Activated CD8-positive, alpha-beta memory T cell treated with anti-CD3 and anti-CD28 coated beads, Interleukin-2, amount 10 ng/mL, durations not matched to agents 7 days and 5 days (primary cell): ENCODE results near the gene IPO9. TPM values are rescaled to one million over a fixed set of nuclear protein-coding genes. Genes with fewer than 3 reads are reported as not detected.
"Not testable (repeated sequence)": the region's sequence is repeated elsewhere in the genome, so short reads cannot be mapped to it uniquely, and the experiment has no call there.

Source experiments
- ATAC-seq: fragments of 150-1000 bp; cut with Tn5 transposase; one replicate; pipeline ENCODE4 v1.10.0; 2021; ENCODE audit warnings: moderate library complexity
- CTCF ChIA-PET: fragments of 350-600 bp; sonication (Branson Sonifier 250); formaldehyde crosslinking; loops from one replicate; lab custom pipeline; 2021; ENCODE audit warnings: antibody characterized with exemption; lab: Charles Lee
- DNase-seq: peaks from one replicate; pipeline ENCODE4 v3.0.0-alpha.2; 2020
- H3K27ac Mint-ChIP-seq: one replicate; pipeline ENCODE4 v1.8.0; 2021; ENCODE audit warnings: mild to moderate bottlenecking, mixed read lengths
- H3K27me3 Mint-ChIP-seq: one replicate; pipeline ENCODE4 v1.8.0; 2021; ENCODE audit warnings: mixed read lengths
- H3K36me3 Mint-ChIP-seq: one replicate; pipeline ENCODE4 v1.8.0; 2021; ENCODE audit warnings: mild to moderate bottlenecking, mixed read lengths
- H3K4me1 Mint-ChIP-seq: one replicate; pipeline ENCODE4 v1.8.0; 2021; ENCODE audit warnings: mixed read lengths
- H3K4me3 Mint-ChIP-seq: one replicate; pipeline ENCODE4 v1.8.0; 2021; ENCODE audit warnings: mild to moderate bottlenecking, moderate library complexity, mixed read lengths
- H3K9me3 Mint-ChIP-seq: one replicate; pipeline ENCODE4 v1.8.0; 2022; ENCODE audit warnings: low read depth, mixed read lengths
- total RNA-seq, 2 experiments: library from RNA; stranded (reverse); gene quantifications; one replicate each; pipeline ENCODE4 v1.2.3, GENCODE V29; 2021

Gene IPO9
- total RNA-seq, 2 experiments from 2014 or later, result 64.7 to 72.0 TPM

DNA sequence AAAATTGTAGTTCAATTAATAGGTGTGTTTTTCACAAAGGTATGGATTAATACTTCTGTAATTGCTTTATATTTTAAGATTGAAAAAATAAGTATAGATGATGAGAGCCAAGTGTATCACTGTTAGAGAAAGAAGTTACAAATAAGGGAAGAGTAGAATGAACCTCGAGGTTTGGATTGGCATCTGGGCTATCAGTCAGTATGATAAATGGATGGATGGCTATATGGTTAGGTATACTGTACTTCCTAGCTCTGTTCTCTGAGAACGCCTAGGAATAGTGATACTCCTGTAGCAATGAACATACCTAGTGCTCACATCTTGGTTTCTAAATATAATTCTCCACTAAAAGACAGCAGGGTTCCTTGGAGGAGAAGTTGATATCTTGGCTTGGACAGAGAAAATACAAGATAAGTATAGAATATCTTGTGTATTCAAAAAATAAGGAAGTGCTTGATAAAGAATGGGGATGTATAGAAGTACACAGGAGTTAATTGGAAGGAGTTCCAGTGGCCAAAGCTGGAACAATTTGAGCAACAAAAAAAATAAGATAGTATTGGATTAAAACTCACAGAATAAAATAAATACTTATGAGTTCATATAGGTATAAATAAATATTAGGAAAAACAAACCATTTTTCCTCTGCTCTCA, 12.4 kb downstream of the IPO9 start:
- no peaks in the 10 kb centered on the region for H3K9me3 Mint-ChIP-seq
- no peak overlapping the region for H3K4me3 Mint-ChIP-seq
- CTCF ChIA-PET, result interaction anchor here (1.3 kb wide), 1 partner anchor 12 kb away, joined by 3 read pairs; the partner anchor contains the start of gene IPO9
- DNase-seq (no peak), ATAC-seq (no peak)
- H3K36me3 Mint-ChIP-seq, result peaks cover 18% of the 10 kb centered on the region
- H3K27me3 Mint-ChIP-seq, result no peaks in the 10 kb centered on the region
- H3K27ac Mint-ChIP-seq, result no peak overlapping the region
- peaks cover 20% of the 10 kb centered on the region for H3K4me1 Mint-ChIP-seq

- Mint-ChIP-seq H3K27ac (no peak overlapping the region), H3K27me3 (no peaks in the 10 kb centered on the region), H3K4me1 (peaks cover 24% of the 10 kb centered on the region), H3K36me3 (peaks cover 13% of the 10 kb centered on the region), H3K9me3 (no peaks in the 10 kb centered on the region), H3K4me3 (no peak overlapping the region)
- no peak for ATAC-seq
- CTCF ChIA-PET, result interaction anchor here (0.8 to 1.3 kb wide), 2 partner anchors 13 to 131 kb away, joined by 3 read pairs; partner anchors contain the start of gene IPO9
- DNase-seq, result no peak
Measured at GRCh38 chr1:201842472-201843027, 13.6 kb downstream of the IPO9 start.

- H3K27ac Mint-ChIP-seq, result peak overlapping the region; percentile 54
- ATAC-seq, result no peak
- CTCF ChIA-PET, result interaction anchor here (1.0 to 1.9 kb wide), 3 partner anchors 9 to 333 kb away, joined by 3 to 9 read pairs (median 3); partner anchors contain the start of gene IPO9
Measured at GRCh38 chr1:201845331-201846083, 16.6 kb downstream of the IPO9 start.

GRCh38 chr1:201847150-201847549, 18.2 kb downstream of the IPO9 start:
- ATAC-seq, result no peak
- DNase-seq, result no peak
- H3K4me1 Mint-ChIP-seq, result peaks cover 17% of the 10 kb centered on the region
- peaks cover 22% of the 10 kb centered on the region for H3K36me3 Mint-ChIP-seq
- CTCF ChIA-PET, result interaction anchor here (0.6 to 1.9 kb wide), 6 partner anchors 17 to 147 kb away, joined by 3 to 10 read pairs (median 5); partner anchors contain the start of gene IPO9
- no peaks in the 10 kb centered on the region for H3K9me3 Mint-ChIP-seq
- H3K27ac Mint-ChIP-seq, result no peak overlapping the region
- no peaks in the 10 kb centered on the region for H3K27me3 Mint-ChIP-seq
- no peak overlapping the region for H3K4me3 Mint-ChIP-seq

More at GRCh38 chr1:201845331-201846083, 16.6 kb downstream of the IPO9 start:
- Mint-ChIP-seq H3K9me3 (no peaks in the 10 kb centered on the region), H3K27me3 (no peaks in the 10 kb centered on the region), H3K4me1 (peaks cover 20% of the 10 kb centered on the region), H3K36me3 (peaks cover 16% of the 10 kb centered on the region), H3K4me3 (no peak overlapping the region)
- DNase-seq, result no peak

DNA sequence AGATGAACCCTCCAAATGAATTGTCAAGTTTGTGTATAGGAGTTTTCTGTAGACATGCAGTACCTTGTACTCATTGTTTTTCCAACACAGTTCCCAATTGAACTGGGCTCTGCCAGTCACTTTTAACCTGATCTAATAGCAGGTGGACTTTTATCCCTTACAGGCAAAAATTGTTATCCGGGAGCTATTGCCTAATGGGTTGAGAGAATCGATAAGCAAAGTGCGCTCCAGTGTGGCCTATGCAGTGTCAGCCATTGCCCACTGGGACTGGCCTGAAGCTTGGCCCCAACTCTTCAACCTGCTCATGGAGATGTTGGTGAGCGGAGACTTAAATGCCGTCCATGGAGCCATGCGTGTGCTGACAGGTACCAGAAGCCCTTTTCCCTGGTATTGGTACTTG, 19.3 kb downstream of the IPO9 start:
- no peaks in the 10 kb centered on the region for H3K9me3 Mint-ChIP-seq
- CTCF ChIA-PET, result interaction anchor here (0.7 to 1.8 kb wide), 4 partner anchors 12 to 47 kb away, joined by 3 to 10 read pairs (median 5); partner anchors contain the start of gene IPO9
- ATAC-seq (no peak), DNase-seq (no peak)
- no peaks in the 10 kb centered on the region for H3K27me3 Mint-ChIP-seq
- H3K27ac Mint-ChIP-seq, result no peak overlapping the region
- no peak overlapping the region for H3K4me3 Mint-ChIP-seq
- H3K4me1 Mint-ChIP-seq, result peaks cover 16% of the 10 kb centered on the region
- H3K36me3 Mint-ChIP-seq, result peaks cover 30% of the 10 kb centered on the region

DNA sequence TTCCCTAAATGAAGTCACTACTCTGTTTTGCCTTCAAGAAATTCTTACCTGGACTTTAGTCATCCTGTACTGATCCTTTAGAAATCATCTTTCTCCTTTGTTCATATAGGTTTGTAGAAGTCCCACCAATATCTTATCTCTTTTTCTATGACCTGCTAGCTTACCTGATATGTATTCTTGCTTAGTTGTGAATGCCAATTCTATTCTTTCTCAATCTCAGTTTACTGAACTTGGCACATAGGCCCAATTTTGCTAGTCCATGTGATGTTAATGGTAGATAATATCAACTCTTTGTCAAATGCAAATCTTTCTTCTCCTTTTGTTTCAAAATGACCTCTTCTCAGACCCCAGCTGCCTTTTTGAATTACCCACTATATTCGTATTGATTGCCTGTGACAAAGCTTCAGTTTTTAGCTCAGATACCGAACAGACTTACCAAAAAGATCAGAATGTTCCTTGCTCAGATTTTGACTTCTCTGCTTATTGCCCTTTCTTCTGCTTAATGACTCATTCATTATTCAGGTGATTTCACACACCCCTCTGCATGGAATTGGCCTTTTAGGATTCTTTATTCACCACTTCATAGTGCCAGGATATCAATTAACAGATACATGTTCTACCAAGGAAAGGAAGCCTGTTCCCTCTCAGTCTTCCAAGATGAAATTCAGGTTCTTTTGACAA, 20.6 kb downstream of the IPO9 start:
- peaks cover 34% of the 10 kb centered on the region for H3K36me3 Mint-ChIP-seq
- CTCF ChIA-PET, result interaction anchor here (1.3 to 2.6 kb wide), 3 partner anchors 13 to 151 kb away, joined by 3 to 9 read pairs (median 6); no protein-coding TSS in a partner anchor
- ATAC-seq, result no peak

DNA sequence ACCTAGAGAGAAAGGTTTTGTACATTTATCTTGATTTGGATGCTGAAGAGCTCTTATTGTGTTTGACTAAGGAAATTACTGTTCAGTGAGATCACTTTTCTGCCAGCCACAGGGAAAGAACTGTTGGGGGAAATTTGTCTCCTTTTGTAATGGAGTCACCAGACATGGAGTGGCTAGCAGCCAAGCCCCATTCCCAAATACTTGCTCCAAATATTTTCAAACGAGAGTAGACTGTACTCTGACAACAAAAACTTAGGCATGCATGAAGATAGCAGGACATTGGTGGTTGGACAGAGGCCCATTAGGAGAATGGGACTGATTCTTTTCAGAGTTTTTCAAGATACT, 21.1 kb downstream of the IPO9 start:
- Mint-ChIP-seq H3K27ac (no peak overlapping the region), H3K36me3 (peaks cover 39% of the 10 kb centered on the region), H3K27me3 (no peaks in the 10 kb centered on the region), H3K4me1 (peaks cover 11% of the 10 kb centered on the region), H3K9me3 (no peaks in the 10 kb centered on the region), H3K4me3 (no peak overlapping the region)
- ATAC-seq (no peak), DNase-seq (no peak)
- CTCF ChIA-PET, result interaction anchor here (1.3 to 2.6 kb wide), 3 partner anchors 13 to 150 kb away, joined by 3 to 9 read pairs (median 6); no protein-coding TSS in a partner anchor

More for the DNA sequence above, 20.6 kb downstream of the IPO9 start:
- no peak for DNase-seq
- Mint-ChIP-seq H3K4me3 (no peak overlapping the region), H3K9me3 (no peaks in the 10 kb centered on the region), H3K27me3 (no peaks in the 10 kb centered on the region), H3K4me1 (peaks cover 11% of the 10 kb centered on the region), H3K27ac (no peak overlapping the region)

DNA sequence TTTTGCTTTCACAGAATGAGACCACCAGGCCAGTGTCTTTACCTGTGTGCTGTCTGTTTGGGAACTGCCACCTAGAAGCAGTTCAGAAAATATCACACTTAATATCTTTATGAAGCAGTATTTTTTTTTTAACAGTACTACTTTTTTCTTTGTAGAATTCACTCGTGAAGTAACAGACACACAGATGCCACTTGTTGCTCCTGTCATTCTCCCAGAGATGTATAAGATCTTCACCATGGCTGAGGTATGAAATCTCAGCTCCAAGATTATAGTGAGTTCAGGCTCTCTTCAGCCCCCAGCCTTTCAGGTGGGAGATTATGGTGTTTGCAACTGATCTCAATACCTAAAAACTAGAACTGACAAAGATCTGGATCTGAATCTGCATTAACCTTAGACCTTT, 23.0 kb downstream of the IPO9 start:
- no peaks in the 10 kb centered on the region for H3K9me3 Mint-ChIP-seq
- H3K36me3 Mint-ChIP-seq, result peaks cover 54% of the 10 kb centered on the region
- CTCF ChIA-PET, result interaction anchor here (1.6 kb wide), 1 partner anchor 10 kb away, joined by 4 read pairs; no protein-coding TSS in a partner anchor

GRCh38 chr1:201856722-201857121, 27.8 kb downstream of the IPO9 start:
- peaks cover 65% of the 10 kb centered on the region for H3K36me3 Mint-ChIP-seq
- not testable (repeated sequence) for H3K27ac Mint-ChIP-seq
- CTCF ChIA-PET, result interaction anchor here (1.2 kb wide), 1 partner anchor 40 kb away, joined by 4 read pairs; no protein-coding TSS in a partner anchor

More for the DNA sequence above, 23.0 kb downstream of the IPO9 start:
- Mint-ChIP-seq H3K4me1 (peaks cover 4% of the 10 kb centered on the region), H3K4me3 (no peak overlapping the region), H3K27ac (no peak overlapping the region), H3K27me3 (no peaks in the 10 kb centered on the region)
- ATAC-seq, result no peak
- DNase-seq, result no peak

GRCh38 chr1:201859424-201859823, 30.5 kb downstream of the IPO9 start:
- H3K27ac Mint-ChIP-seq, result no peak overlapping the region
- no peak overlapping the region for H3K4me3 Mint-ChIP-seq
- no peaks in the 10 kb centered on the region for H3K27me3 Mint-ChIP-seq
- H3K9me3 Mint-ChIP-seq, result no peaks in the 10 kb centered on the region
- no peak for DNase-seq
- no peaks in the 10 kb centered on the region for H3K4me1 Mint-ChIP-seq
- CTCF ChIA-PET, result interaction anchor here (1.3 kb wide), 1 partner anchor 18 kb away, joined by 4 read pairs; no protein-coding TSS in a partner anchor
- ATAC-seq, result no peak
- H3K36me3 Mint-ChIP-seq, result peaks cover 59% of the 10 kb centered on the region

More at GRCh38 chr1:201856722-201857121, 27.8 kb downstream of the IPO9 start:
- DNase-seq, H3K27me3 Mint-ChIP-seq, ATAC-seq, H3K4me3 Mint-ChIP-seq, H3K9me3 Mint-ChIP-seq, H3K4me1 Mint-ChIP-seq: not testable (repeated sequence)

DNA sequence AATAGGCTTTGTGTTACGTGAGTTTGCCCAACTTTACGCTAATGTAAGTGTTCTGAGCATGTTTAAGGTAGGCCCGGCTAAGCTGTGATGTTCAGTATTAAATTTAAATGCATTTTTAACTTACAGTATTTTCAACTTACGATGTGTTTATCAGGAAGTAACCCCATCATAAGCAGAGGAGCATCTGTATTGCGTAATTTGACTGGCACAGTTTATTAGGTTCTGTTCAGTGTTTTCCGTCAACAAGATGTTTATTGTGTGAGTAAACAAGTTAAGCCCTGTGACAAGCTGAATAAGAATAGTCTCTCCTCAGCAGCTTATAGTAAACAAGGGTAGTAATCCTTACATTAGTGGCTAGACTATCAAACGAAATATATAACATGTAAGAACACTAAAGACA, 32.5 kb downstream of the IPO9 start:
- ATAC-seq, result no peak
- H3K4me3 Mint-ChIP-seq, result no peak overlapping the region
- peaks cover 47% of the 10 kb centered on the region for H3K36me3 Mint-ChIP-seq
- no peak for DNase-seq
- no peaks in the 10 kb centered on the region for H3K27me3 Mint-ChIP-seq
- CTCF ChIA-PET, result interaction anchor here (1.2 to 1.5 kb wide), 2 partner anchors 10 to 34 kb away, joined by 4 read pairs; no protein-coding TSS in a partner anchor
- no peaks in the 10 kb centered on the region for H3K9me3 Mint-ChIP-seq
- peaks cover 3% of the 10 kb centered on the region for H3K4me1 Mint-ChIP-seq
- no peak overlapping the region for H3K27ac Mint-ChIP-seq

GRCh38 chr1:201870397-201870796, 41.4 kb downstream of the IPO9 start:
- DNase-seq, result no peak
- Mint-ChIP-seq H3K27ac (no peak overlapping the region), H3K36me3 (peaks cover 59% of the 10 kb centered on the region), H3K4me3 (no peak overlapping the region), H3K9me3 (no peaks in the 10 kb centered on the region), H3K27me3 (no peaks in the 10 kb centered on the region), H3K4me1 (peaks cover 3% of the 10 kb centered on the region)
- CTCF ChIA-PET, result no interaction called here
- ATAC-seq, result no peak
